ENCODE results near the gene SORL1. TPM values are rescaled to one million over a fixed set of nuclear protein-coding genes. Genes with fewer than 3 reads are reported as not detected.

The SORL1 gene
- total and polyA plus RNA-seq, 7 donors = 3.2 to 19.8 (median 12.2) TPM

- DNase-seq = no peak
- intact Hi-C loops (cut with DNase I) = loop anchor here (10.0 kb wide), 1 partner anchor 643 kb away; no protein-coding TSS in a partner anchor
- H3K27ac ChIP-seq = peak overlapping the region in 3 of 4 donors; percentile 80 to 89 (median 86)
- no peak overlapping the region for H3K4me3 ChIP-seq
- H3K36me3 ChIP-seq = no peaks in the 10 kb centered on the region
- H3K4me1 ChIP-seq = peaks cover 0 to 48% (median 46%) of the 10 kb centered on the region in 4 donors
- no peaks in the 10 kb centered on the region for H3K27me3 ChIP-seq
- WGBS, 2 donors = 83 to 91% methylated on average over 7 of the region's 7 CpGs
- TF ChIP-seq EP300 (IDR thresholded peaks at IDR 0.05) (no peak), POLR2A (IDR thresholded peaks at IDR 0.05) (no peak), POLR2AphosphoS5 (IDR thresholded peaks at IDR 0.05) (no peak), CTCF (IDR thresholded peaks at IDR 0.05) (no peak)
- no peaks in the 10 kb centered on the region for H3K9me3 ChIP-seq
These were observed 9.7 kb downstream of the SORL1 start for GRCh38 chr11:121461843-121462242.

- no peaks in the 10 kb centered on the region for H3K9me3 ChIP-seq
- H3K27ac ChIP-seq = peak overlapping the region; percentile 80 to 89 (median 84)
- H3K27me3 ChIP-seq = no peaks in the 10 kb centered on the region
- intact Hi-C loops (cut with DNase I) = loop anchor here (10.0 kb wide), 1 partner anchor 641 kb away; no protein-coding TSS in a partner anchor
- H3K4me1 ChIP-seq = peaks cover 0 to 63% (median 58%) of the 10 kb centered on the region in 4 donors
- DNase-seq = no peak
- no peaks in the 10 kb centered on the region for H3K36me3 ChIP-seq
- H3K4me3 ChIP-seq = no peak overlapping the region
- WGBS, 2 donors = 77 to 78% methylated on average over 6 of the region's 6 CpGs
- TF ChIP-seq POLR2AphosphoS5 (IDR thresholded peaks at IDR 0.05) (no peak), CTCF (IDR thresholded peaks at IDR 0.05) (no peak), POLR2A (IDR thresholded peaks at IDR 0.05) (no peak), EP300 (IDR thresholded peaks at IDR 0.05) (no peak)
These were observed 11.7 kb downstream of the SORL1 start for GRCh38 chr11:121463689-121464335.

GRCh38 chr11:121464352-121464946 lies 12.3 kb downstream of the SORL1 start:
- Histone ChIP-seq H3K4me1 (peaks cover 0 to 59% (median 55%) of the 10 kb centered on the region in 4 donors), H3K27ac (peak overlapping the region; percentile 80 to 89 (median 84)), H3K4me3 (no peak overlapping the region), H3K36me3 (no peaks in the 10 kb centered on the region), H3K27me3 (no peaks in the 10 kb centered on the region), H3K9me3 (no peaks in the 10 kb centered on the region)
- intact Hi-C loops (cut with DNase I) = loop anchor here (10.0 kb wide), 1 partner anchor 640 kb away; no protein-coding TSS in a partner anchor
- 45 to 82% methylated on average over 11 of the region's 11 CpGs for WGBS, 2 donors
- TF ChIP-seq CTCF (IDR thresholded peaks at IDR 0.05) (no peak), POLR2AphosphoS5 (IDR thresholded peaks at IDR 0.05) (peak in 3 of 4 donors; percentile 54 to 73 (median 64)), EP300 (IDR thresholded peaks at IDR 0.05) (peak in 1 of 4 donors; percentile 22)
- peak; percentile 89 for DNase-seq

GRCh38 chr11:121465709-121466062 lies 13.6 kb downstream of the SORL1 start:
- DNase-seq = no peak
- Histone ChIP-seq H3K9me3 (no peaks in the 10 kb centered on the region), H3K27ac (peak overlapping the region; percentile 80 to 89 (median 84)), H3K36me3 (no peaks in the 10 kb centered on the region), H3K4me1 (peaks cover 0 to 52% (median 49%) of the 10 kb centered on the region in 4 donors), H3K27me3 (no peaks in the 10 kb centered on the region), H3K4me3 (no peak overlapping the region)
- 15 to 49% methylated on average over 8 of the region's 8 CpGs for WGBS, 2 donors
- intact Hi-C loops (cut with DNase I) = loop anchor here (2.0 to 10.0 kb wide), 3 partner anchors 13 to 639 kb away; partner anchors contain the start of genes SC5D, SORL1 and SORL1-AS1
- TF ChIP-seq CTCF (IDR thresholded peaks at IDR 0.05) = no peak
